Gastroesophageal sphincter (tissue), 4 donors: ENCODE data around the gene GNG2. TPM values are rescaled to one million over a fixed set of nuclear protein-coding genes. Genes with fewer than 3 reads are reported as not detected.

Experiments
- ATAC-seq: fragments of 150-250 bp; one replicate; pipeline ENCODE4 v1.9.1; 2016; ENCODE audit warnings: mild to moderate bottlenecking, moderate library complexity
- H3K27ac ChIP-seq, 4 donors: fragments of 200-600 bp; sonication (generic) in 3 of 4; 1 replicate in 3 of 4; 2 replicates in 1 of 4; pipeline ENCODE4 v1.5.1; 2016 to 2019
- H3K27me3 ChIP-seq: fragments of 200-600 bp; sonication (generic); one replicate; pipeline ENCODE4 v1.5.1; 2019
- H3K36me3 ChIP-seq, 2 donors: fragments of 200-600 bp; sonication (generic); one replicate each; pipeline ENCODE4 v1.5.1; 2019; ENCODE audit warnings: control low read depth in 1 of 2
- H3K4me1 ChIP-seq, 3 donors: fragments of 200-600 bp; sonication (generic); 1 replicate in 2 of 3; 2 replicates in 1 of 3; pipeline ENCODE4 v1.5.1; 2016 to 2019; ENCODE audit warnings: control low read depth in 2 of 3
- H3K4me3 ChIP-seq, 2 donors: fragments of 200-600 bp; sonication (generic); one replicate each; pipeline ENCODE4 v1.5.1; 2019; ENCODE audit warnings: mild to moderate bottlenecking in 1 of 2, moderate library complexity in 1 of 2
- H3K9me3 ChIP-seq, 3 donors: fragments of 200-600 bp; sonication (generic); one replicate each; pipeline ENCODE4 v1.5.1; 2017 to 2019; ENCODE audit warnings: control low read depth in 2 of 3
- CTCF ChIP-seq, 4 experiments: fragments of 200-600 bp in 2 of 4; fragments of 450-650 bp in 2 of 4; sonication (generic) in 1 of 4; IDR thresholded peaks; one replicate each; pipeline ENCODE4 v1.5.1; 2017 to 2019; ENCODE audit warnings: antibody characterized with exemption in 4 of 4, mild to moderate bottlenecking in 2 of 4, moderate library complexity in 2 of 4
- EP300 ChIP-seq: sonication (generic); formaldehyde crosslinking; IDR thresholded peaks from one replicate; pipeline ENCODE4 v1.6.1; 2017; ENCODE audit warnings: antibody characterized with exemption, mild to moderate bottlenecking
- POLR2A ChIP-seq, 2 donors: fragments of 450-650 bp; IDR thresholded peaks; one replicate each; pipeline ENCODE4 v1.6.1; 2017; ENCODE audit warnings: antibody characterized with exemption in 2 of 2, mild to moderate bottlenecking in 2 of 2, moderate library complexity in 1 of 2
- POLR2AphosphoS5 ChIP-seq: sonication (generic); formaldehyde crosslinking; IDR thresholded peaks from one replicate; pipeline ENCODE4 v1.6.1; 2017; ENCODE audit warnings: antibody characterized with exemption
- WGBS, 2 donors: methylation state at CpG; one replicate each; pipeline ENCODE4 v1.1.5; 2018; ENCODE audit warnings: low coverage in 1 of 2; 5-methylcytosine and 5-hydroxymethylcytosine counted together
- total RNA-seq, 4 donors: library from RNA; depleted of rRNA; stranded (reverse); fragments of >200 nt; gene quantifications; one replicate each; pipeline ENCODE4 v1.1.0, GENCODE V29; 2016

The GNG2 gene
- total RNA-seq, 4 donors from 2014 or later, result 15.7 to 21.2 (median 17.8) TPM

DNA sequence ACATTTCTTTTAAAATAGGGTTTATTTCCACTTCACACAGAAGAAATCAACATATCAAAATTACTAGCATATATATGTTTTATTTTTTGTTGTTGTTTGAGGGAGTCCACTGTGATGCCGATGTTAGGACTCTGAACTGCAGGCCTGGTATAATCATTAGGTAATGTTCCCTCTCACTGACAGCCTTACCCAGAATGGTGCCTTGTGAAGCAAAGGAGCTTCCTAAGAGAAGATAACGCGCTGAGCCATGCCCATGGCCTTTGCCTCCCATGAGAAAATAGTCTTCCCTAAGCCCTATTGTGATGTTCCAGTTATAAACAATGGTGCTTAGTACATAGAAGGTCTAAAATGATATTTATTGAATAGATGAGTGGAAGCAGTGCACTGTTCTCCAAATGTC is 12.0 kb downstream of the GNG2 start:
- Histone ChIP-seq H3K27ac (no peak overlapping the region), H3K36me3 (no peaks in the 10 kb centered on the region)
- ATAC-seq, result no peak

GRCh38 chr14:51873221-51873893 is 12.9 kb downstream of the GNG2 start:
- peak; percentile 50 for ATAC-seq
- WGBS, 2 donors, result 25 to 38% methylated on average over 2 of the region's 2 CpGs
- no peaks in the 10 kb centered on the region for H3K27me3 ChIP-seq
- no peaks in the 10 kb centered on the region for H3K9me3 ChIP-seq
- H3K4me1 ChIP-seq, result peaks cover 0 to 5% (median 0%) of the 10 kb centered on the region in 3 donors
- no peak overlapping the region for H3K4me3 ChIP-seq
- no peak overlapping the region for H3K27ac ChIP-seq
- no peak for TF ChIP-seq EP300
- no peak for TF ChIP-seq CTCF (IDR thresholded peaks at IDR 0.05)
- no peak for TF ChIP-seq POLR2A (IDR thresholded peaks at IDR 0.05)
- TF ChIP-seq POLR2AphosphoS5, result no peak
- H3K36me3 ChIP-seq, result no peaks in the 10 kb centered on the region

More for the DNA sequence above, 12.0 kb downstream of the GNG2 start:
- Histone ChIP-seq H3K4me1 (peaks cover 0 to 5% (median 0%) of the 10 kb centered on the region in 3 donors), H3K9me3 (no peaks in the 10 kb centered on the region), H3K27me3 (no peaks in the 10 kb centered on the region), H3K4me3 (no peak overlapping the region)
- TF ChIP-seq POLR2AphosphoS5, result no peak
- TF ChIP-seq CTCF (IDR thresholded peaks at IDR 0.05), result no peak
- no peak for TF ChIP-seq EP300
- no peak for TF ChIP-seq POLR2A (IDR thresholded peaks at IDR 0.05)
- WGBS, 2 donors, result 52 to 69% methylated on average over 3 of the region's 3 CpGs

- 78 to 83% methylated on average over 1 of the region's 1 CpG for WGBS, 2 donors
- no peaks in the 10 kb centered on the region for H3K9me3 ChIP-seq
- TF ChIP-seq POLR2AphosphoS5, result no peak
- no peak overlapping the region for H3K27ac ChIP-seq
- H3K4me3 ChIP-seq, result no peak overlapping the region
- no peaks in the 10 kb centered on the region for H3K27me3 ChIP-seq
- H3K36me3 ChIP-seq, result no peaks in the 10 kb centered on the region
- H3K4me1 ChIP-seq, result no peaks in the 10 kb centered on the region
- ATAC-seq, result no peak
These were observed 17.4 kb downstream of the GNG2 start for GRCh38 chr14:51877810-51878209.

DNA sequence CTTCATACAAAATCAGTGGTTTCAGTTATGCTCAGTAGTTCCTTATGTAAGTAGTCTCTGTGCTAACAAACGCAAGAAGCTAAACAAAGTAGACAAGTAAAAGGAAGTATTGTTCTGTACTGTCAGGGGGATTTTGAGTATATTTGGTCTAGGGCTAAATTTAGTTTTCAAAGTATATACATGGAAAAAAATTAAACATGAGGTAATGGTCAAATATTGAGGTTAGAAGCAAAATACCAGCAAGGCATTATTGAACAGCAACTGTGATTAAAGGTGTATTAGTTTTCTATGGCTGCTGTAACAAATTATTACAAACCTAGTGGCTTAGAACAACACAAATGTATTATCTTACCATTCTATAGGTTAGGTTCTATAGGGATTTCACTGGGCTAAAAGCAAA is 18.8 kb downstream of the GNG2 start:
- WGBS, 2 donors, result 67 to 72% methylated on average over 1 of the region's 1 CpG
- Histone ChIP-seq H3K9me3 (no peaks in the 10 kb centered on the region), H3K27ac (no peak overlapping the region), H3K4me1 (peaks cover 0 to 8% (median 0%) of the 10 kb centered on the region in 3 donors), H3K4me3 (no peak overlapping the region), H3K27me3 (no peaks in the 10 kb centered on the region), H3K36me3 (no peaks in the 10 kb centered on the region)
- ATAC-seq, result no peak
- TF ChIP-seq POLR2AphosphoS5 (no peak), EP300 (no peak), POLR2A (IDR thresholded peaks at IDR 0.05) (no peak), CTCF (IDR thresholded peaks at IDR 0.05) (no peak)

GRCh38 chr14:51880835-51881580 is 20.6 kb downstream of the GNG2 start:
- ATAC-seq, result no peak
- Histone ChIP-seq H3K9me3 (no peaks in the 10 kb centered on the region), H3K36me3 (no peaks in the 10 kb centered on the region), H3K27me3 (no peaks in the 10 kb centered on the region), H3K27ac (peak overlapping the region in 2 of 4 donors; percentile 11 to 46), H3K4me1 (peaks cover 0 to 8% (median 0%) of the 10 kb centered on the region in 3 donors), H3K4me3 (no peak overlapping the region)
- TF ChIP-seq EP300 (no peak), POLR2A (IDR thresholded peaks at IDR 0.05) (no peak), CTCF (IDR thresholded peaks at IDR 0.05) (no peak), POLR2AphosphoS5 (no peak)
- 64 to 70% methylated on average over 5 to 7 of the region's 7 CpGs for WGBS, 2 donors
